SU-DHL-6 (cell line): ENCODE results near the gene INSIG1.

Experiments
- EZH2phosphoT487 ChIP-seq: fragments of 200-600 bp; sonication (generic), shearing (Covaris generic); conservative IDR thresholded peaks from 2 replicates; pipeline ENCODE4 v1.6.1; 2018; ENCODE audit warnings: mild to moderate bottlenecking, antibody characterized with exemption, low read length, moderate library complexity, mixed read lengths
- TF ChIP-seq, protein P1 (sequence below): fragments of 200-600 bp; sonication (generic); IDR thresholded peaks from one replicate; pipeline ENCODE4 v1.5.1; 2017; ENCODE audit warnings: antibody characterized with exemption, mild to moderate bottlenecking, low read length, moderate library complexity; ENCODE audit not compliant: insufficient read depth, poor library complexity, severe bottlenecking

DNA sequence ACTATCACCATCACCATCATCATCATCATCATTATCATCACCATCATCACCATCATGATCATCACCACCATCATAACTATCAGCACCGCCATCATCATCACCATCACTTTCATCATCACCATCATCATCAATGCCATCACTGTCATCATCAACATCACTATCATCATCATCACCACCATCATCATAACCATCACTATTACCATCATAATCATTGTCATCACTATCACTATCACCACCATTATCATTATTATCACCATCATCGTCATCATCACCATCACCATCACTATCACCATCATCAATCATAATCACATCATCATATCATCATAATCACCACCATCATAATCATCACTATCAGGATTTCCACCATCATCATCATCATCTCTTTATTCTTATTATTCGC, 20.6 kb downstream of the INSIG1 start:
- TF ChIP-seq, protein P1, sequence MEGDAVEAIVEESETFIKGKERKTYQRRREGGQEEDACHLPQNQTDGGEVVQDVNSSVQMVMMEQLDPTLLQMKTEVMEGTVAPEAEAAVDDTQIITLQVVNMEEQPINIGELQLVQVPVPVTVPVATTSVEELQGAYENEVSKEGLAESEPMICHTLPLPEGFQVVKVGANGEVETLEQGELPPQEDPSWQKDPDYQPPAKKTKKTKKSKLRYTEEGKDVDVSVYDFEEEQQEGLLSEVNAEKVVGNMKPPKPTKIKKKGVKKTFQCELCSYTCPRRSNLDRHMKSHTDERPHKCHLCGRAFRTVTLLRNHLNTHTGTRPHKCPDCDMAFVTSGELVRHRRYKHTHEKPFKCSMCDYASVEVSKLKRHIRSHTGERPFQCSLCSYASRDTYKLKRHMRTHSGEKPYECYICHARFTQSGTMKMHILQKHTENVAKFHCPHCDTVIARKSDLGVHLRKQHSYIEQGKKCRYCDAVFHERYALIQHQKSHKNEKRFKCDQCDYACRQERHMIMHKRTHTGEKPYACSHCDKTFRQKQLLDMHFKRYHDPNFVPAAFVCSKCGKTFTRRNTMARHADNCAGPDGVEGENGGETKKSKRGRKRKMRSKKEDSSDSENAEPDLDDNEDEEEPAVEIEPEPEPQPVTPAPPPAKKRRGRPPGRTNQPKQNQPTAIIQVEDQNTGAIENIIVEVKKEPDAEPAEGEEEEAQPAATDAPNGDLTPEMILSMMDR: no peak
- TF ChIP-seq EZH2phosphoT487: no peak
